Skeletal muscle tissue (tissue), 4 donors: ENCODE measurements around the gene OXT. TPM values are rescaled to one million over a fixed set of nuclear protein-coding genes. Genes with fewer than 3 reads are reported as not detected.

Source experiments
- H3K27ac ChIP-seq: one replicate; pipeline ENCODE4 v1.7.0; 2013; ENCODE audit warnings: mild to moderate bottlenecking, low read depth, low read length, inconsistent platforms
- H3K27me3 ChIP-seq, 3 donors: one replicate each; pipeline ENCODE4 v1.7.0; 2013; ENCODE audit warnings: low read length in 3 of 3; ENCODE audit not compliant: control insufficient read depth in 3 of 3, insufficient read depth in 3 of 3
- H3K36me3 ChIP-seq, 3 donors: one replicate each; pipeline ENCODE4 v1.7.0; 2013; ENCODE audit warnings: low read length in 3 of 3; ENCODE audit not compliant: control insufficient read depth in 3 of 3, insufficient read depth in 3 of 3
- H3K4me1 ChIP-seq, 3 donors: one replicate each; pipeline ENCODE4 v1.7.0; 2013; ENCODE audit warnings: low read length in 3 of 3, mild to moderate bottlenecking in 3 of 3; ENCODE audit not compliant: control insufficient read depth in 3 of 3, insufficient read depth in 3 of 3
- H3K4me3 ChIP-seq, 3 donors: one replicate each; pipeline ENCODE4 v1.7.0; 2013; ENCODE audit warnings: low read length in 3 of 3
- H3K9ac ChIP-seq, 3 donors: one replicate each; pipeline ENCODE4 v1.7.0; 2013; ENCODE audit warnings: low read length in 3 of 3, mild to moderate bottlenecking in 3 of 3, moderate library complexity in 2 of 3, low read depth in 1 of 3
- H3K9me3 ChIP-seq, 3 donors: one replicate each; pipeline ENCODE4 v1.7.0; 2013; ENCODE audit warnings: low read length in 3 of 3; ENCODE audit not compliant: control insufficient read depth in 3 of 3
- total RNA-seq: library from RNA; depleted of rRNA; stranded (reverse); fragments of >200 nt; gene quantifications from one replicate; pipeline ENCODE4 v1.2.3, GENCODE V29; 2014
- donor health status: Osteomylitis.

OXT gene
- total RNA-seq, 1 donor from 2014 or later, result not detected

GRCh38 chr20:3101251-3101650 lies 29.8 kb downstream of the OXT start:
- Histone ChIP-seq H3K4me3 (no peak overlapping the region), H3K9ac (no peak overlapping the region), H3K9me3 (no peaks in the 10 kb centered on the region), H3K27me3 (peaks cover 0 to 3% (median 0%) of the 10 kb centered on the region in 3 donors), H3K4me1 (peaks cover 0 to 15% (median 0%) of the 10 kb centered on the region in 3 donors), H3K36me3 (no peaks in the 10 kb centered on the region), H3K27ac (no peak overlapping the region)

DNA sequence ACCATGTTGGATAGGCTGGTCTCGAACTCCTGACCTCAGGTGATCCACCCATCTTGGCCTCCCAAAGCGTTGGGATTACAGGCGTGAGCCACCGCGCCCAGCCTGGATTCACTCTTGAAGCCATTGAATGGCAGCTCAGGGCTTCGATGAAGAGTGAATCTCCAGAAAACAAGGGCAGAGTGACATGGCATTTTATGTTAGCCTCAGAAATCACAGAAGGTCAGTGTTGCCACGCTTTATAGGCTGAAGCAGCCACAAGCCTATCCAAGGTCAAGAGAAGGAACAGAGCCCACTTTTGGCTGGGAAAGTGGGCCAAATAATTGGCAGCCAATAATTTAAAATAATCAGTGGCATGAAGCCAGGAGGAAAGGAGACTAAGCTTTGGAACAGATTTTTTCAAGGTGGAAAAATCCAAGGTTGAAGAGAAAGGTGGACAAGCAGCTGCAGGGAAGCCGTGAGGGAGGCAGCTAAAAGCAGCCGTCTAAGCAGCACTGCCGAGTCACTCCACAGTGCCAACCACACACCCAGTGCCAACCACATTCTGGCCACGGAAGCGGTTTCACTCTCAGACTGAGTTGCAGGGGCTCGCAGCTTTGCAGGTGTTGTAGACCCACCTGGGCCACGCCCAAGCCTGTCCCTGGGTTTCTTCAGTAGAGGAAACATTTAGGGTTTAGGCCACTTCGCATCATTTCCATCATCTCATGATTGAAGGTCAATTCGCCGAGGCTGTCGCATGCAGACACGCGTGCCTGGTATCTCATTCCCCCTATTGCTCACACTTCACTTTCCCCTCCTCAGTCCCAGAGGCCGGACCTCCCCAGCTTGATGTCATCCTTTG lies 30.5 kb downstream of the OXT start:
- Histone ChIP-seq H3K27me3 (peaks cover 0 to 3% (median 0%) of the 10 kb centered on the region in 3 donors), H3K4me1 (peaks cover 0 to 15% (median 0%) of the 10 kb centered on the region in 3 donors), H3K27ac (no peak overlapping the region), H3K9me3 (no peaks in the 10 kb centered on the region), H3K36me3 (peaks cover 0 to 3% (median 0%) of the 10 kb centered on the region in 3 donors), H3K9ac (no peak overlapping the region), H3K4me3 (peak overlapping the region in 1 of 3 donors; percentile 17)

- Histone ChIP-seq H3K36me3 (peaks cover 0 to 3% (median 0%) of the 10 kb centered on the region in 3 donors), H3K27me3 (peaks cover 0 to 3% (median 0%) of the 10 kb centered on the region in 3 donors), H3K9me3 (no peaks in the 10 kb centered on the region), H3K4me3 (no peak overlapping the region), H3K27ac (no peak overlapping the region), H3K9ac (no peak overlapping the region), H3K4me1 (peaks cover 0 to 15% (median 0%) of the 10 kb centered on the region in 3 donors)
Observed at GRCh38 chr20:3102575-3103368, 31.4 kb downstream of the OXT start.

GRCh38 chr20:3103369-3104032 lies 32.1 kb downstream of the OXT start:
- Histone ChIP-seq H3K27ac (no peak overlapping the region), H3K4me3 (no peak overlapping the region), H3K9ac (no peak overlapping the region), H3K9me3 (no peaks in the 10 kb centered on the region), H3K27me3 (peaks cover 0 to 3% (median 0%) of the 10 kb centered on the region in 3 donors), H3K4me1 (peaks cover 0 to 15% (median 0%) of the 10 kb centered on the region in 3 donors), H3K36me3 (peaks cover 0 to 6% (median 2%) of the 10 kb centered on the region in 3 donors)

DNA sequence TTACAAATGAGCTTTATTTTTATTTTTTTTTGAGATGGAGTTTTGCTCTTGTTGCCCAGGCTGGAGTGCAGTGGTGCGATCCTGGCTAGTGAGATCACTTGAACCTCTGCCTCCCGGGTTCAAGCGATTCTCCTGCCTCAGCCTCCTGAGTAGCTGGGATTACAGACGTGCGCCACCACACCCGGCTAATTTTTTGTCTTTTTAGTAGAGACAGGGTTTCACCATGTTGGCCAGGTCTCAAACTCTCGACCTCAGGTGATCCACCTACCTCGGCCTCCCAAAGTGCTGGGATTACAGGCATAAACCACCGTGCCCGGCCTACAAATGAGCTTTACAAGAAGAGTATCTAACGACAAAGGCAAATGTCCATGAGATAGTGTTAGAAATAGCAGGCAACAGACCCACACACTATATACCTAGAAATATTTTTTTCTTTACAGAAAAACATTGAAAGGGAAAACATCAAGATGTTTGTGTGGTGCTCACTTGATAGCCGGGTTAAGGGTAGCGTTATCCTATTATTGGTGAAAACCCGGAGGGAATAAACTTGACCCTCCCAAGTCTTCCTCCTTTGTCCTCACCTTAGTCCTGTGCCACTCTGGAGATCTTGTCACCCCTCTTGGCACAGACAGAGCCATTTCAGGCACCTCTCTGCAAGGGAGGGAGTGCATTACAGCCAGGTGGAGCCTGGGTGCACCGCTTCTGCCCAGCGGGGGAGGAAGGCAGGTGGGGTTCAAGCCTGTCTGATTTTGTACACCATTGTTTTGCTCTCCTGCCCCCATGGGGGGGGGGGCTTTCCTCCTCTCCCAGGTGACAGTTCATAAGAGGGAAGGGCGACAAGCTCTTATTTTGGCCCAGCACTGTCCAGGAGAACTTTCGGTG lies 34.1 kb downstream of the OXT start:
- H3K36me3 ChIP-seq, result peaks cover 6 to 16% (median 14%) of the 10 kb centered on the region in 3 donors
- no peaks in the 10 kb centered on the region for H3K9me3 ChIP-seq
- peaks cover 0 to 3% (median 0%) of the 10 kb centered on the region in 3 donors for H3K27me3 ChIP-seq
- H3K9ac ChIP-seq, result no peak overlapping the region
- H3K27ac ChIP-seq, result no peak overlapping the region
- H3K4me1 ChIP-seq, result peaks cover 0 to 15% (median 0%) of the 10 kb centered on the region in 3 donors
- H3K4me3 ChIP-seq, result no peak overlapping the region

GRCh38 chr20:3106185-3106584 lies 34.8 kb downstream of the OXT start:
- H3K4me3 ChIP-seq, result no peak overlapping the region
- H3K27ac ChIP-seq, result no peak overlapping the region
- H3K36me3 ChIP-seq, result peaks cover 6 to 16% (median 14%) of the 10 kb centered on the region in 3 donors
- H3K9ac ChIP-seq, result no peak overlapping the region
- H3K9me3 ChIP-seq, result no peaks in the 10 kb centered on the region
- H3K4me1 ChIP-seq, result peaks cover 0 to 15% (median 0%) of the 10 kb centered on the region in 3 donors
- no peaks in the 10 kb centered on the region for H3K27me3 ChIP-seq

- H3K4me3 ChIP-seq, result no peak overlapping the region
- H3K27me3 ChIP-seq, result no peaks in the 10 kb centered on the region
- no peak overlapping the region for H3K9ac ChIP-seq
- H3K27ac ChIP-seq, result no peak overlapping the region
- H3K36me3 ChIP-seq, result peaks cover 6 to 17% (median 16%) of the 10 kb centered on the region in 3 donors
- H3K4me1 ChIP-seq, result peaks cover 0 to 20% (median 0%) of the 10 kb centered on the region in 3 donors
- no peaks in the 10 kb centered on the region for H3K9me3 ChIP-seq
Observed at GRCh38 chr20:3106658-3107463, 35.4 kb downstream of the OXT start.

DNA sequence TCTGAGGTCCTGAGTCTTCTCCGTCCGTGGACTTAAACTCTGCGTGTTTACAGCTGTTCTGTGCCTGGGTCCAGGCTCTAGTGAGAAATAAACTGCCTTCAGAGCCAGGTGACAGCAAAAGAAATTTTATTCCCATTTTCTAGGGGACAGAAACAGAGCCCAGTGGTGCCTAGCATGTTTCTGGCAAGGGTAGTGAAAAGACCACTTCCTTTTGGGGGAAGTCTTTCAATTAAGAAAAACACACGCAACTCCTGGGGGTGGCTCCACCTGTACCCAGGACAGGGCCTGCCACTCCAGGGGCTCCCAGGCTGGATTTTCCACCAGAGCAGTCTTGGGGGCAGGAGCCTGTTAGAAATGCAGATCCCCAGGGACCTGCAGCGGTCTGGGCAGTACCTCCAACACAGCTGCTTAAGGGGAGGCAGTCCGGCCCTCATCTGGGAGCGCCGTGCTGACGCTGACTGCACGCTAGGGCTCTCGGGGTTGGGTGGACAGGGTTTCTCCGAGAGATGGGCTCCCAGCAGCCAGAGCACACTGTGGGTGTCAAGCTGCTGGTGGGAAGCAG lies 36.1 kb downstream of the OXT start:
- no peaks in the 10 kb centered on the region for H3K27me3 ChIP-seq
- peaks cover 6 to 17% (median 16%) of the 10 kb centered on the region in 3 donors for H3K36me3 ChIP-seq
- H3K4me3 ChIP-seq, result no peak overlapping the region
- peaks cover 0 to 15% (median 0%) of the 10 kb centered on the region in 3 donors for H3K4me1 ChIP-seq
- no peak overlapping the region for H3K27ac ChIP-seq
- H3K9me3 ChIP-seq, result no peaks in the 10 kb centered on the region
- H3K9ac ChIP-seq, result no peak overlapping the region
